ENCODE data around the gene C2orf81.

The C2orf81 gene

DNA sequence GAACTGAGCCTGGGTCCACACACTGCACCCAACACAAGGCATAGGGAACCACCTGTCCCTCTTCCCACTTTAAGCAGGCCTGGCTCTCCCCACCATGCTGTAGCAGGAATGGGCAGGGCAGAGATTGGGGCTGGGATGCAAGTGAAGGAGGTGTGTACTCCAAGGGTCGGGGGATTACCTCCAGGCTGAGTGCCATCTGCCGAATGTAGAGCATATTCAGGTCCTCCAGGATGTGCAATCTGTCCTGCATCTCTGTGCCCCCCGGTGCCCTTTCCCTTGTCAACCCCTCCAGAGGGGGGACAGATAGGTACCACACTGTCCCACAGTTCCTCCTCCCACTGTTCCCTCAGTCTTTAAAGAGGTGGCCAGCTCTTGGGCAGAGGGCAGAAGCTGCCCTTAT is 18.0 kb upstream of the C2orf81 start:
- DNase-seq (ENCODE audit: low read depth in 1 of 2, low spot score in 1 of 2), result no peak
- H3K27ac ChIP-seq (replicated peaks), result no peak overlapping the region
- peaks cover 51% of the 10 kb centered on the region for H3K27me3 ChIP-seq (ENCODE audit: insufficient read depth, poor library complexity, severe bottlenecking)
- TF ChIP-seq, protein P1, sequence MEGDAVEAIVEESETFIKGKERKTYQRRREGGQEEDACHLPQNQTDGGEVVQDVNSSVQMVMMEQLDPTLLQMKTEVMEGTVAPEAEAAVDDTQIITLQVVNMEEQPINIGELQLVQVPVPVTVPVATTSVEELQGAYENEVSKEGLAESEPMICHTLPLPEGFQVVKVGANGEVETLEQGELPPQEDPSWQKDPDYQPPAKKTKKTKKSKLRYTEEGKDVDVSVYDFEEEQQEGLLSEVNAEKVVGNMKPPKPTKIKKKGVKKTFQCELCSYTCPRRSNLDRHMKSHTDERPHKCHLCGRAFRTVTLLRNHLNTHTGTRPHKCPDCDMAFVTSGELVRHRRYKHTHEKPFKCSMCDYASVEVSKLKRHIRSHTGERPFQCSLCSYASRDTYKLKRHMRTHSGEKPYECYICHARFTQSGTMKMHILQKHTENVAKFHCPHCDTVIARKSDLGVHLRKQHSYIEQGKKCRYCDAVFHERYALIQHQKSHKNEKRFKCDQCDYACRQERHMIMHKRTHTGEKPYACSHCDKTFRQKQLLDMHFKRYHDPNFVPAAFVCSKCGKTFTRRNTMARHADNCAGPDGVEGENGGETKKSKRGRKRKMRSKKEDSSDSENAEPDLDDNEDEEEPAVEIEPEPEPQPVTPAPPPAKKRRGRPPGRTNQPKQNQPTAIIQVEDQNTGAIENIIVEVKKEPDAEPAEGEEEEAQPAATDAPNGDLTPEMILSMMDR (IDR thresholded peaks at IDR 0.05; ENCODE audit: insufficient read depth, low read length), result no peak
- no peak for TF ChIP-seq GABPA (IDR thresholded peaks at IDR 0.05; ENCODE audit: low read depth)
- TF ChIP-seq, protein P2, sequence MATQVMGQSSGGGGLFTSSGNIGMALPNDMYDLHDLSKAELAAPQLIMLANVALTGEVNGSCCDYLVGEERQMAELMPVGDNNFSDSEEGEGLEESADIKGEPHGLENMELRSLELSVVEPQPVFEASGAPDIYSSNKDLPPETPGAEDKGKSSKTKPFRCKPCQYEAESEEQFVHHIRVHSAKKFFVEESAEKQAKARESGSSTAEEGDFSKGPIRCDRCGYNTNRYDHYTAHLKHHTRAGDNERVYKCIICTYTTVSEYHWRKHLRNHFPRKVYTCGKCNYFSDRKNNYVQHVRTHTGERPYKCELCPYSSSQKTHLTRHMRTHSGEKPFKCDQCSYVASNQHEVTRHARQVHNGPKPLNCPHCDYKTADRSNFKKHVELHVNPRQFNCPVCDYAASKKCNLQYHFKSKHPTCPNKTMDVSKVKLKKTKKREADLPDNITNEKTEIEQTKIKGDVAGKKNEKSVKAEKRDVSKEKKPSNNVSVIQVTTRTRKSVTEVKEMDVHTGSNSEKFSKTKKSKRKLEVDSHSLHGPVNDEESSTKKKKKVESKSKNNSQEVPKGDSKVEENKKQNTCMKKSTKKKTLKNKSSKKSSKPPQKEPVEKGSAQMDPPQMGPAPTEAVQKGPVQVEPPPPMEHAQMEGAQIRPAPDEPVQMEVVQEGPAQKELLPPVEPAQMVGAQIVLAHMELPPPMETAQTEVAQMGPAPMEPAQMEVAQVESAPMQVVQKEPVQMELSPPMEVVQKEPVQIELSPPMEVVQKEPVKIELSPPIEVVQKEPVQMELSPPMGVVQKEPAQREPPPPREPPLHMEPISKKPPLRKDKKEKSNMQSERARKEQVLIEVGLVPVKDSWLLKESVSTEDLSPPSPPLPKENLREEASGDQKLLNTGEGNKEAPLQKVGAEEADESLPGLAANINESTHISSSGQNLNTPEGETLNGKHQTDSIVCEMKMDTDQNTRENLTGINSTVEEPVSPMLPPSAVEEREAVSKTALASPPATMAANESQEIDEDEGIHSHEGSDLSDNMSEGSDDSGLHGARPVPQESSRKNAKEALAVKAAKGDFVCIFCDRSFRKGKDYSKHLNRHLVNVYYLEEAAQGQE (IDR thresholded peaks at IDR 0.05; ENCODE audit: insufficient replicate concordance, low read depth), result no peak
- no peak overlapping the region for H3K4me3 ChIP-seq (replicated peaks; ENCODE audit: insufficient read depth, low read length)

DNA sequence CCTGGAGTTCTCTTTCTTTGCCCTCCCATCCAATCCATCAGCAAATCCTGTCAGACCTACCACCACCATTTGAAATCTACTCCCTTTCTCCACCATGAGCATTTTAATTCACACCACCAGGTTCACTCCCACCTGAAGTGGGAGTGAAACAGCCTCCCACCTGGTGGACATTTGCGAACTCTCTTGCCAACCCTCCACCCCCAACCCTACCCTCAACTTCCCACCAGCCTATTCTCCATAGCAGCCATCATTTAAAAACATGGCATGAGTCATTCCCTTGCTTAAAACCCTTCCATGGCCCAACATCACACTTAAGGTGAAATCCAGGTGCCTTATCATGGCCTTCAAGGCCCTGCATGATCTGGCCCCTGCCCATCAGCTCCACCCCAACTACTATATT is 16.8 kb upstream of the C2orf81 start:
- TF ChIP-seq SPI1 (IDR thresholded peaks at IDR 0.05; ENCODE audit: borderline replicate concordance, low read depth) (no peak), GABPA (IDR thresholded peaks at IDR 0.05; ENCODE audit: low read depth) (no peak), POLR2AphosphoS5 (IDR thresholded peaks at IDR 0.05; ENCODE audit: low read depth) (no peak)
- TF ChIP-seq, protein P1 (IDR thresholded peaks at IDR 0.05; ENCODE audit: insufficient read depth, low read length), result no peak
- TF ChIP-seq, protein P2 (IDR thresholded peaks at IDR 0.05; ENCODE audit: insufficient replicate concordance, low read depth), result no peak
- Histone ChIP-seq H3K27me3 (ENCODE audit: insufficient read depth, poor library complexity, severe bottlenecking) (peaks cover 46% of the 10 kb centered on the region), H3K27ac (replicated peaks) (no peak overlapping the region), H3K4me3 (replicated peaks; ENCODE audit: insufficient read depth, low read length) (no peak overlapping the region)
- DNase-seq (ENCODE audit: low read depth in 1 of 2, low spot score in 1 of 2), result no peak

DNA sequence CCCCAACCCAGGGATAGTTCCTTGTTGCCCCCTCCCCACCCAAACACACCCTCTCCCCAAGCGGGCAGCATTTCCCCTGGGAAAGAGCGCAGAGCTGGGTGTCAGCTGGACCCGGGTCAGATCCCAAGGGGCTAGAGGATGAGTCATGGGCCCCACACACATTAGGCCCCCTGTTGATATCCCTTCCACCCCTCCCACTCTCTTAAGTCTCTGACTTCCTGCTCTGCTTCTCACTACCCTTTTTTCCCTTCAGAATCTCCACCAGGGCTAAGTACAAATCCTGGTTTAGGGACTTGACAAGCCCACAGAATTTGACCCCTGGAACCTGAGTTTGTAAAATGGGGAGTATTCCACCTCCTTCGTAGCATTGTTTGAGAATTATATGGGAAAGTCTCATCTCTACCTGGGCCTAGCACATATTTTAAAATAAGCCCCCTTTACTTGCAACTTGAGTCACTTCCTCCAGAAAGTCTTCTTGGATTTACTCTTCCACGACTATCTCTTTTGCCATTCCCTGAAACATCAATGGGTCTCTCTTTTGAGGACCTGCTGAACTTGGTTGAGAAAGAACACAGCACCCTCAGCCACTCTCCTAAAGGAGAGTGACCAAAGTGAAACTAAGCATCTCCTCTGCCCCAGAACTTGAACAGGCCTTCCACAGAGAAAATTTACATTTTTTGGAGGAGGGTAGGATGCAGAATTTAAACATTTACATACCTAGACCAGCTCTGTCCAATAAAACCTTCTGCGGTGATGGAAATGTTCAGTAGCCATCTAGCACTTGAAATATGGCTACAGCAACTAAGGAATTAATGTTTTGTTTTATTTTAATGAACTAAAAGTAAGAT is 15.7 kb upstream of the C2orf81 start:
- no peak overlapping the region for H3K4me3 ChIP-seq (replicated peaks; ENCODE audit: insufficient read depth, low read length)
- H3K27ac ChIP-seq (replicated peaks), result no peak overlapping the region
- DNase-seq (ENCODE audit: low read depth in 1 of 2, low spot score in 1 of 2), result no peak
- no peak for TF ChIP-seq POLR2AphosphoS5 (IDR thresholded peaks at IDR 0.05; ENCODE audit: low read depth)
- no peak for TF ChIP-seq GABPA (IDR thresholded peaks at IDR 0.05; ENCODE audit: low read depth)
- TF ChIP-seq, protein P1 (IDR thresholded peaks at IDR 0.05; ENCODE audit: insufficient read depth, low read length), result no peak
- TF ChIP-seq, protein P2 (IDR thresholded peaks at IDR 0.05; ENCODE audit: insufficient replicate concordance, low read depth), result no peak
- no peak for TF ChIP-seq SPI1 (IDR thresholded peaks at IDR 0.05; ENCODE audit: borderline replicate concordance, low read depth)
- peaks cover 34% of the 10 kb centered on the region for H3K27me3 ChIP-seq (ENCODE audit: insufficient read depth, poor library complexity, severe bottlenecking)

Data from HL-60 (cell line).